ENCODE results near the gene SDHB.

The SDHB gene

GRCh38 chr1:16981269-16981849 is 72.5 kb downstream of the SDHB start:
- no peak for DNase-seq

GRCh38 chr1:16980473-16981268 is 73.2 kb downstream of the SDHB start, which contains the start of gene MFAP2:
TSS of gene MFAP2 (minus strand) at chr1:16980620. CDS start at chr1:16978273, 2,347 bp downstream.
- no peak for DNase-seq

GRCh38 chr1:16979475-16980327 is 74.1 kb downstream of the SDHB start:
- DNase-seq = no peak

- DNase-seq = peak; percentile 70
Measured at GRCh38 chr1:16978567-16979474, 75.0 kb downstream of the SDHB start.

GRCh38 chr1:16978139-16978538 is 75.7 kb downstream of the SDHB start:
- DNase-seq = no peak

GRCh38 chr1:16977377-16977776 is 76.5 kb downstream of the SDHB start:
- no peak for DNase-seq

- DNase-seq = no peak
Measured at GRCh38 chr1:16976966-16977365, 76.9 kb downstream of the SDHB start.

- no peak for DNase-seq
Measured at GRCh38 chr1:16975838-16976237, 78.0 kb downstream of the SDHB start.

- no peak for DNase-seq
Measured at GRCh38 chr1:16975211-16975610, 78.6 kb downstream of the SDHB start.

- no peak for DNase-seq
Measured at GRCh38 chr1:16973215-16973614, 80.6 kb downstream of the SDHB start.

- DNase-seq = no peak
Measured at GRCh38 chr1:16972189-16972895, 81.5 kb downstream of the SDHB start.

GRCh38 chr1:16971341-16972188 is 82.3 kb downstream of the SDHB start:
- no peak for DNase-seq

- DNase-seq = no peak
Measured at GRCh38 chr1:16970132-16970910, 83.5 kb downstream of the SDHB start.

GRCh38 chr1:16969651-16970050 is 84.2 kb downstream of the SDHB start:
- no peak for DNase-seq

- no peak for DNase-seq
Measured at GRCh38 chr1:16969057-16969611, 84.7 kb downstream of the SDHB start.

Data from retina (tissue), 1 donor.